Bronchial epithelial cell (primary cell): ENCODE measurements around the gene SRGAP2C. TPM values are rescaled to one million over a fixed set of nuclear protein-coding genes. Genes with fewer than 3 reads are reported as not detected.
A peak's percentile ranks its signal among the peaks of the same experiment; 100 is the strongest.
"Not testable (repeated sequence)": the region's sequence is repeated elsewhere in the genome, so short reads cannot be mapped to it uniquely, and the experiment has no call there.

ENCODE experiments used
- DNase-seq: peaks from one replicate; pipeline ENCODE4 v3.0.0-alpha.2; 2010; ENCODE audit warnings: low read depth
- FAIRE-seq: peaks from 2 replicates; lab custom pipeline; 2011; peaks lifted over from hg19 to GRCh38; lab: Jason Lieb, UNC
- H3K27me3 ChIP-seq: 2 replicates; pipeline ENCODE4 v1.5.1; 2011; ENCODE audit warnings: low read length; ENCODE audit not compliant: control insufficient read depth, insufficient read depth
- H3K36me3 ChIP-seq: 2 replicates; pipeline ENCODE4 v1.5.1; 2011; ENCODE audit warnings: low read length; ENCODE audit not compliant: control insufficient read depth, insufficient read depth
- H3K4me3 ChIP-seq: 2 replicates; pipeline ENCODE4 v1.5.1; 2011; ENCODE audit warnings: mild to moderate bottlenecking, low read depth, low read length, control low read depth
- total RNA-seq: library from RNA; depleted of rRNA; stranded (reverse); fragments of >200 nt; gene quantifications from 2 replicates; pipeline ENCODE4 v1.2.1, GENCODE V29; 2014
- TF ChIP-seq, protein P1 (sequence below): IDR thresholded peaks from 2 replicates; pipeline ENCODE4 v1.5.1; 2011; ENCODE audit warnings: mild to moderate bottlenecking, moderate library complexity, low read length, control low read depth, inconsistent platforms; ENCODE audit not compliant: insufficient read depth, severe bottlenecking

Gene SRGAP2C
- total RNA-seq, 1 donor from 2014 or later: 11.6 TPM

- FAIRE-seq: no peak
- Histone ChIP-seq H3K4me3 (no peak overlapping the region), H3K27me3 (no peaks in the 10 kb centered on the region), H3K36me3 (no peaks in the 10 kb centered on the region)
- TF ChIP-seq, protein P1, sequence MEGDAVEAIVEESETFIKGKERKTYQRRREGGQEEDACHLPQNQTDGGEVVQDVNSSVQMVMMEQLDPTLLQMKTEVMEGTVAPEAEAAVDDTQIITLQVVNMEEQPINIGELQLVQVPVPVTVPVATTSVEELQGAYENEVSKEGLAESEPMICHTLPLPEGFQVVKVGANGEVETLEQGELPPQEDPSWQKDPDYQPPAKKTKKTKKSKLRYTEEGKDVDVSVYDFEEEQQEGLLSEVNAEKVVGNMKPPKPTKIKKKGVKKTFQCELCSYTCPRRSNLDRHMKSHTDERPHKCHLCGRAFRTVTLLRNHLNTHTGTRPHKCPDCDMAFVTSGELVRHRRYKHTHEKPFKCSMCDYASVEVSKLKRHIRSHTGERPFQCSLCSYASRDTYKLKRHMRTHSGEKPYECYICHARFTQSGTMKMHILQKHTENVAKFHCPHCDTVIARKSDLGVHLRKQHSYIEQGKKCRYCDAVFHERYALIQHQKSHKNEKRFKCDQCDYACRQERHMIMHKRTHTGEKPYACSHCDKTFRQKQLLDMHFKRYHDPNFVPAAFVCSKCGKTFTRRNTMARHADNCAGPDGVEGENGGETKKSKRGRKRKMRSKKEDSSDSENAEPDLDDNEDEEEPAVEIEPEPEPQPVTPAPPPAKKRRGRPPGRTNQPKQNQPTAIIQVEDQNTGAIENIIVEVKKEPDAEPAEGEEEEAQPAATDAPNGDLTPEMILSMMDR: no peak
- DNase-seq: no peak
These were observed 223.6 kb downstream of the SRGAP2C start for GRCh38 chr1:121408354-121408753.

GRCh38 chr1:121413821-121414220, 229.0 kb downstream of the SRGAP2C start:
- Histone ChIP-seq H3K4me3 (no peak overlapping the region), H3K36me3 (no peaks in the 10 kb centered on the region), H3K27me3 (no peaks in the 10 kb centered on the region)
- TF ChIP-seq, protein P1: no peak
- FAIRE-seq (no peak), DNase-seq (no peak)

- DNase-seq: peak; percentile 24
- TF ChIP-seq, protein P1: no peak
- Histone ChIP-seq H3K27me3 (no peaks in the 10 kb centered on the region), H3K4me3 (no peak overlapping the region), H3K36me3 (no peaks in the 10 kb centered on the region)
- FAIRE-seq: no peak
These were observed 230.1 kb downstream of the SRGAP2C start for GRCh38 chr1:121414905-121415304.

- DNase-seq: peak; percentile 77
- no peak for FAIRE-seq
- Histone ChIP-seq H3K4me3 (no peak overlapping the region), H3K27me3 (no peaks in the 10 kb centered on the region), H3K36me3 (no peaks in the 10 kb centered on the region)
- TF ChIP-seq, protein P1: no peak
These were observed 232.6 kb downstream of the SRGAP2C start for GRCh38 chr1:121417325-121417923.

GRCh38 chr1:121418369-121419049, 233.7 kb downstream of the SRGAP2C start:
- Histone ChIP-seq H3K36me3 (no peaks in the 10 kb centered on the region), H3K27me3 (no peaks in the 10 kb centered on the region), H3K4me3 (no peak overlapping the region)
- TF ChIP-seq, protein P1: no peak
- no peak for FAIRE-seq
- DNase-seq: no peak

GRCh38 chr1:121419050-121419615, 234.4 kb downstream of the SRGAP2C start:
- H3K4me3 ChIP-seq, FAIRE-seq, DNase-seq, H3K36me3 ChIP-seq, H3K27me3 ChIP-seq: not testable (repeated sequence)

DNA sequence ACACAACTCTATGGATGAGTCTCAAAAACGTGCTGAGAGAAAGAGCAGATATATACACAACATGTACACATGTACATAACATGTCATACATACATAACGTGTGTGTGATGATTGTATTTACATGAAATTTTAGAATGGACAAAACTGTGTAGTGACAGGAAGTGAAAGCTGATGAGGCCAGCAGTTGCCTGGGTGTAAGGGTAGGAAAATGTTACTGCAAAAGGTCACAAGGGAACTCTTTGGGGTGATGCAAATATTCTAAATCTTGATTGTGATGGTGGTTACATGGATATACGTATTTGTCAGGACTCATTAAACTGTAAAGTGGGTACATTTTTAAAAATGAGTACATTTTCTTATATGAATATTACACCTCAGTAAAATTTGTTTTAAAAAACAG, 236.7 kb downstream of the SRGAP2C start:
- not testable (repeated sequence) for H3K4me3 ChIP-seq, H3K36me3 ChIP-seq, H3K27me3 ChIP-seq, FAIRE-seq, DNase-seq

- FAIRE-seq, DNase-seq, H3K4me3 ChIP-seq: not testable (repeated sequence)
These were observed 239.2 kb downstream of the SRGAP2C start for GRCh38 chr1:121423956-121424355.

GRCh38 chr1:121433517-121433916, 248.7 kb downstream of the SRGAP2C start:
- not testable (repeated sequence) for DNase-seq, H3K4me3 ChIP-seq, H3K36me3 ChIP-seq, H3K27me3 ChIP-seq
- FAIRE-seq: peak; percentile 40

More at GRCh38 chr1:121423956-121424355, 239.2 kb downstream of the SRGAP2C start:
- not testable (repeated sequence) for H3K27me3 ChIP-seq, H3K36me3 ChIP-seq
